GM19397 (cell line): Measurements from ENCODE around the gene PHF2.

Experiments used
- ATAC-seq: cut with Tn5 transposase; IDR thresholded peaks from one replicate; pipeline ENCODE4 v1.9.1; 2021; ENCODE audit warnings: mild to moderate bottlenecking, moderate library complexity; ENCODE audit not compliant: unreplicated experiment

PHF2 gene

DNA sequence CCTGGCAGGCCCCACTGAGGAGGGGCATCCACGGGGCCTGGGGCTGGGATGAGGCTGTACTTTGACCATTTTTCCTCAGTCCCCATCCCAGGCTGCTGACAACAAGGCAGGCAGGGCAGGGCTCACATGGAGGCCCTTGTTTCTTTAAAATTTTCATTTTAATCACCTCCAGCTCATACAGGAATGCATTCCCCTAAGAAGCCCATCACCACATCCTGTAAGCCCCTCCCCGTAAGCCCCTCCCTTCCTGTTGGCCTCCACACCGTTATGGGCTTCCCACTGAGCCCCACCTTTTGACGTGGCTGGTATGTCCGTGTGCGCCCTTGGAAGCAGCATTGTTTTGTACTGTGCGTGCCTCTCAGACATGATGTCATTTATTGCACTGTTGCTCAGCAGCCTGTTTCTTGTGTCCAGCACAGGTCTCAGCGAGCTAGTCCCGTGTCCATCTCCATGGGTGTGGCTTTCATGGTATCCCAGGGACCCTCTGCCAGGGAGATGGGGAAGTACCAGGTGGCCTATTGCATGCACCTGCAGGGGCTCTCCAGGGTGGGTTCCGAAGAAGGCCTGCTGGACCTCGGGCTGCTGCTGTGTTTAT lies 22.4 kb downstream of the PHF2 start:
- ATAC-seq = no peak

DNA sequence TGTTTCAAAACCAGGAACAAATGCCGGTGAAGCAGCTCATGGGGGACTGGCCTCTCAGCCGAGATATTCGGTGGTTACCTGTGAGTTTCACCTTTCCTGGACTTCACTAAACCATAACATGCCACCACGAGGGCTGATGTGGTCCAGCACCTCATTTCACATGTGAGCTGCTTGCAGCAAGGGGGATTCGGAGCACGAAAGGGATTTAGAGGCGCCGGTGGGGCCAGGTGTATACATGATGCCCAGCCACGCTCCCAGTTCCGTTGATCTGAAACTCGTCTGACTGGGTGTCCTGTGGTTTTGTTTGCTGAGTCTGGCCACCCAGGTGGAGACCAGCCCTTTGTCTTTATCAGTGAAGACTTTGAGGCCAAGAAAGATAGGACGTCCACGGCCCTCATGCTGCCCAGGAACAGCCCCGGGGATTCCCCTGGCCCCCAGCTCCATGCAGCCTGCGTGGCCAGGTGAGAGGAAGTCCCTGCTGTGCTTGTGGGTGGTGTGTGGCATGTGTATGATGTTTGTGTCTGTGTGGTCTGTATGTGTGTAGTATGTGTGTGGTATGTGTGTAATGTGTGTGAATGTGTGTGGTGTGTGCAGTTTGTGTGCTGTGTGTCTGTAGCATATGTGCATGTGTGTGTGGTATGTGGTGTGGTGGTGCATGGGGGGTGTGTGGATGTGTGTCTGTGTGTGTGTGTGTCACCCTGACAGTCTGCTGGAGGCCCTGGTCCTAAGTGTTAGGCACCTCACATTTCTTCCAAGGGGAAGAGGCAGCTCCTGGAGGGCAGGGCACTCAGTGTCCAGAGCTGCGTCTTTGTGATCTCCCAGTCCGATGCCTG lies 23.4 kb downstream of the PHF2 start:
- ATAC-seq = no peak

DNA sequence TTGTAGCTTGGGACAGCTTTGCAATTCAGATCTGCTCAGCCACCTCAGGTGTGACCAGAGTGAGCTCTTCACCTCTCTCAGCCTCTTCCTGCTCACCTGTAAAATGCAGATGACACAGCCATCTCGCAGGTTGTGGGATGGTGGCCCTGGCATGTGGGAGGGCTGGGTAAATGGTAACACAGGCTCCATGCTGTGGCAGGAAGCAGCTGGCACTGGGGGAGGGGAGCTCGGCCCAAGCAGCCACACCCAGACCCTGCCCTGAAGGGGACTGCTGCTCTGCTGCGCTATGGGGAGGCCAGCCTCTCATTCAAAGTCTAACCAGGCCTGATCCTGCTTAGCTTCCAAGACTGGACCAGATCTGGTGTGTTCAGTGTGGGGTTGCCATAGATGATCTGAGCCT lies 24.1 kb downstream of the PHF2 start:
- ATAC-seq = no peak

DNA sequence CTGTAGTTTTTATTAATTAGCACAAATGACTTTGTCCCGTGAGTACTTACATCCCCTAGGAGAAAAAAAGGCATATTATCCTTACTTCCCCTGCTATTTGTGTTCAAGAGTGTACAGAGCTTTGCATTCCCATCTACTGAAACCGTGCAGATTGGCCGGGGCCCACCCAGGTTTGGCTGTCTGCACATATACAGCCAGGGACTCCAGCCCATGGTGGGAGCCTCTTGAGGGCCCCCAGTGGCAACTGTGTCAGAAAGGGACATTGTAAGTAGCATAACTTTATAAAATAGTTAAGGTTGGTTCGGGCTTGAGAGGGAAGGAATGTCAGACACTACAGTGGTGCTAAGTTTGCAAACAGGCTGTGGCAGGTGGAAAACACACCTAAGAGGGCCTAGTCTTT lies 24.7 kb downstream of the PHF2 start:
- ATAC-seq = no peak

DNA sequence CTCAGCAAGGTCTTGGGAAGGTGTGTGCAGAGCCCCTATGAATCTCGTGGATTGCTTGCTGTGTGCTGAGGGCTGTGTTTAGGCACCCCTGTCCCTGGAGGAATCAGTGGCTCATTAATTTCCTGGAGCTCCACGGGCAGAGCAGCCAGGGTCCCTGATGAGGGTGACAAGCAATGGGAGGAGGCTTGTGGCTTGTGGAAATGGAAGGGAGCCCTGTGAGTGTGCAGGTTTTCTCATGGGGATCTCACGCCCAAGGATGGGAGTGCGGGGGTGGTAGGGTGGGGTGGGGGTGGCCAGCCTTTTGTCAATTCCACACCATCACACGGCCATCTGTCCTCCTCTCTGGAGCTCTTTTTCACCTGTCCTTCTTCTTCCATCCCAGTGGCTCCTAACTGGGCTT lies 25.3 kb downstream of the PHF2 start:
- ATAC-seq = no peak

DNA sequence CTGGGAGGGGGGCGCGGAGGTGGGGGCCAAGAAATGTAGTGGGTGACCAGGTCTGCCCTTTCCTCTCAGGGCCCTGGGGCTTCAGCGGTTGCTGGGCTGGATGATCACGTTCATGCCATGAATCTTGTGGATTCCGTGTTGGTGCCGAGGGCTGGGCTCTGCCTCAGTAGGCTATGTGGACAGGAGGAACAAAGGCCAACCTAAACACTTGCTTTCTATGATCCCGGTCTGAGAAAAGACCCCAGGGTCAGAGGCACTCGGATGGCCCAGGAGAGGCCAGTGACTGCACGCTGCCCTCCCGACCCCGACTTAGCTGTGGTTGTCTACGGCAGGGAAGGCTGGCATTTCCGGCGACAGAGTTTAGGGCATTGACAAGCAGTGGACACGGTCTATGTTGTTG lies 26.6 kb downstream of the PHF2 start:
- no peak for ATAC-seq

DNA sequence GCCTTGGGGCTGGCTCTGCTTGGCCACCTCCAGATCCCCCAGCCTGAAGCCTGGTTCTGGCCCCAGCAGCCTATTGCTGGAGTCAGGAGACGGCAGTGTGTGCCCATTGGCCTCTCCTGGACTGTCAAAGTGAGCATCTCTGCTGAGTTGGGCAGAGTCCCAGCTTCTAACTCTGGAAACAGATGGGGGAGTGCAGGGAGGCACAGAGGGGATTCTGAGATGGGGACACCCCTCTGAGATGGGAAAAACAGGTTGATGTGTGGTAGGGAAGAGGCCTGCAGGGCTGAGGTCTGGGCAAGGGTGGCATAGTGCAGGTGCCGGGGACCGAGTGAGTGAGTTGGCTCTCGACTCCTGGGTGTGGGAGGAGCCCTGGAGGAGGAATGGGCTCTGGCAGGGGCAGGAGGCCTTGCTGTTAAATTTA lies 27.5 kb downstream of the PHF2 start:
- no peak for ATAC-seq

DNA sequence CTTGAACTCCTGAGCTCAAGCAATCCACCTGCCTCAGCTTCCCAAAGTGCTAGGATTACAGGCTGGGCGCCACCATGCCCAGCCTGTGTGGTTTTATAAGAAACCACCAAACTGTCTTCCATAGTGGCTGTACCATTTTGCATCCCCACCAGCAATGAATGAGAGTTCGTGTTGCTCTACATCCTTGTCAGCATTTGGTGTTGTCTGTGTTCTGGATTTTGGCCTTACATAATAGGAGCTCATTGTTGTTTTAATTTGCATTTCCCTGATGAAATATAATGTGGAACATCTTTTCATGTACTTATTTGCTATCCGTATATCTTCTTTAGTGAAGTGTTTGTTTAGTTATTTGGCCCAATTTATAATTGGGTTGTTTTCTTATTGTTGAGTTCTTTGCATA lies 29.8 kb downstream of the PHF2 start:
- ATAC-seq = no peak

DNA sequence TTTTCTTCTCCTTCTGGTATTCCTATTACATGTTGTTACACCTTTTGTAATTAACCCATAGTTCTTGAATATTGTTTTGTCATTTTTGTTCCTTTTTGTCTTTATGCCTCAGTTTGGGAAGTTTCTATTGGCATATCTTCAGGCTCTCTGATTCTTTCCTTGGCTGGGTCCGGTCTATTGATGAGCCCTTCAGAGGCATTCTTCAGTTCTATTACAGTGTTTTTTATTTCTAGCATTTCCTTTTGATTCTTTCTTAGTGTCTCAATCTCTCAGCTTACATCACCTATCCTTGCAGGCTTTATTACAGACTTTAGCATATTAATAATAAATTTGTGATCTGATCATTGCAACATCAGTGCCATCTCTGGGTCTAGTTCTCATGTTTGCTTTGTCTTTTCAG lies 33.8 kb downstream of the PHF2 start:
- no peak for ATAC-seq

DNA sequence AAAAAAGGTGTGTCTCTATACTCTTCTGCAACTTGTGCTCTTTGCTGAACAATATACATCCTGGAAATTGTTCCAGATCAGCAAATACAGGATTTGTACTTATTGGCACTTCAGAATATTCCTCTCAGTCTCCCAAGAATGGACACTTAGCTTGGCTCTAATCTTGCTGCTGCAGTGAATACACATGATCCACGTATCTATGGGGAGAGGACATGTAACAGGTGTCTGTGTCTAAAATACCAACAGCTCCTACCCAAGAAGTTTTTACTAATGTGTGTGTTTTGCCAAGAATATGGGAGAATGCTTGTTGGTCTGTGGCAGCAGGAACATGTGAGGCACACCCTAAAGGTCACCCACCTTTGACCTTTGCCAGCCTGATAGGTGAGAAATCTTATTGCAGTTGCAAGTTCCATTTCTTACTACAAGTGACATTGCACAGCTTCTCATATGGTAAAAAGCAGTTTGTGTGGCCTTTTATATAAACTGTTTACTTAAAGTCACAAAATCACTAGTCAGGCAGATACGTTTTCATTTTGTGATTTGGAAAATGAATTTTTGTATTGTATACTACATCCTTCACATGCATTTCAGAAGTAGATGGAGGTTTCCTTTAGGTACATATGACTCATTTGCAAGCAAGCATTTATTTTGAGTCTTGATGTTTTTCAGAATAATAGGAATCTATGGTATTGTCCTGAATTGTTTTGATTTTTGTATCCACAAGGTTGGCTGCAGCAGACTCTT lies 35.8 kb downstream of the PHF2 start:
- no peak for ATAC-seq

DNA sequence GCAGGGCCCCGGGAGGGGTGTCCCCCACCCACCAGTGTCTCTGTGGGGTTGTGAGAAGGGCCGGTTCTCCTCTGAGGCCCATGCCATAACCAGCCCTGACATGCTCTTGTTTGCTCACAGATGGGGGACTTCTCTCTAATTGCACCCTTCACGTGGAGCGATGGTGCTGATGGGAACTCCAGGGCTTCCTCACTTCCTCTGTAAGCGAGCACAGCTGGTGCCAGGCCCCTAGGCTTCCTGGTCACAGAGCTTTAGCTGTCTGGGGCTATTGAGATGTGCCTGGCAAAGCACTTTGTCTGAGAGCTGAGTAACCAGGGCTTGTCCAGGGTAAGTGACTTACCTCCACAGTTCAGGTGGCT lies 36.4 kb downstream of the PHF2 start:
- no peak for ATAC-seq

DNA sequence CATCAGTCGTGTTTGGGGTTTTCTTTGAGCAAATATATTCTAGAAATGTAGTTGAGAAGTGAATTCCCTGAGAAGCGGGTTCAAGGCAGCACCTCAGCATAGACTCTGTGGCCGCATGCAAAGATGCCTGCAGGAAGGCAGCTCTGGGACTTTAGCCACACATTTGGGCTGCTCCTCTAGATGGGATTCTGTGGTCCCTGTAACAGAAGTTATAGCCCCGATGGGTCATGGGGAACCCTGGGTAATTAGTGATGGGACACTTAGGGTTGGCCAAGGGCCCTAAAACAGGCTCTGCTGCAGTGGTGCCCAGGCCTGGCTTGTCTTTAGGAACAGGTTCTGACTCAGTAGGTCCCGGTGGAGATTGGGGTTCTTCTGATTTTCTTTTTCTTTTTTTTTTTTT lies 36.8 kb downstream of the PHF2 start:
- ATAC-seq = no peak

DNA sequence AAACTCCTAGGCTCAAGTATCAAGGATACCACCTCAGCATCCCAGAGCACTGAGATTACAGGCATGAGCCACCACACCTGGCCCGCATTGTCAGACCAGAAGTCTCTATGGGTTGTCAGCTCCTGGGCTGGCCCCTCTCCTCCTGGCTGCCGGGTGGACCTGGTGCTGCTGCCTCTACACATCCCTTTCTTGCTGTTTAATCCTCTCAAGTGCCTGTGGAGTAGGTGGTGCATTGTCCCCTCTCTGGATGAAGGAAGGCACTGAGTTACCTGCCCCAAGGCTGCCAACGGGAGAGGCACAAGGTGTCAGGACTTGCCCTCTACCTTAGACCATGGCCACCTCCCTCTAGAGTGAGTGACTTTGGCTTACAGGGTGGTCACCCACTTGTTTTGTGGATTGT lies 37.4 kb downstream of the PHF2 start:
- no peak for ATAC-seq

DNA sequence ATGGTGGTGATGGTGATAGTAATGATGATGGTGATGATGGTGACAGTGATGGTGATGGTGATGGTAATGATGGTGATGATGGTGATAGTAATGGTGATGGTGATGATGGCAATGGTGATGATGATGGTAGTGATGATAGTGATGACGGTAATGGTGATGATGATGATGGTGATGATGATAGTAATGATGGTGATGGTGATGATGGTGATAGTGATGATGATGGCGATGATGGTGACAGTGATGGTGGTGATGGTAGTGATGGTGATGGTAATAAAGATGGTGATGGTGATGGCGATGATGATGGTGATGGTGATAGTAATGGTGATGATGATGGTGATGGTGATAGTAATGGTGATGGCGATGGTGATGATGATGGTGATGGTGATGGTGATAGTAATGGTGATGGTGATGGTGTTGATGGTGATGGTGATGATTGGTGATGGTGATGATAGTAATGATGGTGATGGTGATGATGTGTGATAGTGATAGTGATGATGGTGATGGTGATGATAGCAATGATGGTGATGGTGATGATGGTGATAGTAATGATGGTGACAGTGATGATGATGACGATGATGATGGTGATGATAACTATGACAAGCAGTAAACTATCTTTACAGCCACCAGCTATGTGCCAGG lies 38.6 kb downstream of the PHF2 start:
- no peak for ATAC-seq

DNA sequence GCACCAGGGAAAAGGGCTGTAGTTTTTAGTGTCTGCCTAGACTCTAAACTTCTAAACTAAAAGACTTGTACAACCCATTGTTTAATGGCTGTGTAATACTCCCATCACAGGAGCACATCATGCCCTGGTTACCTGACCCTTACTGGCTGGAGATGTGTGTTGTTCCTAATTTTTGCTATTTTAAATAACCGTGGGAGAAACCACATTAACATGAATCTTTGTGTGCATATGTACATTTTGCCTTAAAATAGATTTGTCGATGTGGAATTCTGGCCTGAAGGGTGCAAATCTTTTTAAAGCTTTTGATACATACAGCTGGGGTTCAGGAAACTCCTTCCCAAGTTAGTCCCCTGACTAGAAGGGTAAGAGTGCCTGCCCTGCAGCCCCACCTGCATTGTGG lies 39.7 kb downstream of the PHF2 start:
- no peak for ATAC-seq

DNA sequence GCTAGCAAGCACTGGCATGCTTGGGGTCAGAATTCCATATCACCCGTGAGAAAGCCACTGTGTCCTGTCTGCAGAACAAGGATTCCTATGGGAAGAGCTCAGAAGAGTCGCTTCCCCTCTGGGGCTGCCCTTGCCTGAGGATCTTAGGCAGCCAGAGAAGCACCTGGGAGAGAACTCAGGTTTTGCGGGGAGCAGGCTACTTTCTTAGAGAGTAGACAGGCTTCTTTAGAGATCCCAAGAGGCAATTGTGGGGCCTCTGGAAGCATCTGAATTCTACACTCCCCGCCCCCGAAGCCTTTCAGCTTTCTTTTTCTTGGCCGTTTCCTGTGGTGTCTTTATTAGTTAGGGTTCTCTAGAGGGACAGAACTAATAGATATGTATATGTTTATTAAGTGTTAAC lies 40.9 kb downstream of the PHF2 start:
- ATAC-seq = no peak

DNA sequence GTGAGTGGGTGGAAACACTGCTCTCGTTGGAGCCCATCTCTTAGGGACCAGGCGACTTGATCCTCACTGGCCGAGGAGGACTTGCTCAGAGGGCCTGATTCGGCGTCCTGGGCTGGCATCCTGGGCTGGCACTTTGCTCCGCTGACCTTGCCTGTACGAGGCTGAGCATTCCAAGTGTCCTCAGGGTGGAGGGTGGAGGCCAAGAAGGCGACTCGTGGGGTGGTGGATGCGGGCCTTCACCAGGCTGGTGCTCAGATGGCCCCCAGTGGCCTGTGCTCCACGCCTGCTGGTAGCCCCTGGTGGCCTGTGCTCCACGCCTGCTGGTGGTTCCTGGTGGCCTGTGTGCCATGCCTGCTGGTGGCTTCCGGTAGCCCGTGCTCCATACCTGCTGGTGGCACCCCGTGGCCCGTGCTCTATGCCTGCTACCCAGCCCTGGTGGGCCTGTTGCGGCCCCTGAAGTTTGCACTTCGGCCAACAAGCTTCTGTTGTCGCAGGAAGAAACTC lies 42.9 kb downstream of the PHF2 start:
- no peak for ATAC-seq

DNA sequence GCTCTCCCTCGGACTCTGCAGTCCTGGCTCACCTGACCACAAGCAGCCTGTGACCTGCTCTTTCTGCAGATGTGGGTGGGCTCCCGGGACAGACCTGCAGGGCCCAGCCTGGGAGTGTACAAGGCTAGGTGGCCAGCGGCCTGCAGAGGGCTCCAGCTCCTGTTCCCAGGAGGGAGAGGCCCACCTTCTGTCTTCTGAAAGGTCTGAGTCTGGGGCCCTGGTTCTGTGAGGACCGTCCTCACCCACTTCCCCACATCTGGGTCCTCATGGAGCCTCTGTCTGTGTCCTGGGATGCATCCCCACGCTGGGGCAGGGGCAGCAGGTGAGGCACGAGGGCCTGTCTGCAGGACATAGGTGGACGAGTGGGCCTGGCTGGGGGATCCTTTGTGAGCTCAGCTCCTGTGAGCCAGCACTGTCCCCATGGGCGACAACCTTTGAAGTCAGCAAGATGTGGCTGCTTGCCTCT lies 43.7 kb downstream of the PHF2 start:
- ATAC-seq = no peak

DNA sequence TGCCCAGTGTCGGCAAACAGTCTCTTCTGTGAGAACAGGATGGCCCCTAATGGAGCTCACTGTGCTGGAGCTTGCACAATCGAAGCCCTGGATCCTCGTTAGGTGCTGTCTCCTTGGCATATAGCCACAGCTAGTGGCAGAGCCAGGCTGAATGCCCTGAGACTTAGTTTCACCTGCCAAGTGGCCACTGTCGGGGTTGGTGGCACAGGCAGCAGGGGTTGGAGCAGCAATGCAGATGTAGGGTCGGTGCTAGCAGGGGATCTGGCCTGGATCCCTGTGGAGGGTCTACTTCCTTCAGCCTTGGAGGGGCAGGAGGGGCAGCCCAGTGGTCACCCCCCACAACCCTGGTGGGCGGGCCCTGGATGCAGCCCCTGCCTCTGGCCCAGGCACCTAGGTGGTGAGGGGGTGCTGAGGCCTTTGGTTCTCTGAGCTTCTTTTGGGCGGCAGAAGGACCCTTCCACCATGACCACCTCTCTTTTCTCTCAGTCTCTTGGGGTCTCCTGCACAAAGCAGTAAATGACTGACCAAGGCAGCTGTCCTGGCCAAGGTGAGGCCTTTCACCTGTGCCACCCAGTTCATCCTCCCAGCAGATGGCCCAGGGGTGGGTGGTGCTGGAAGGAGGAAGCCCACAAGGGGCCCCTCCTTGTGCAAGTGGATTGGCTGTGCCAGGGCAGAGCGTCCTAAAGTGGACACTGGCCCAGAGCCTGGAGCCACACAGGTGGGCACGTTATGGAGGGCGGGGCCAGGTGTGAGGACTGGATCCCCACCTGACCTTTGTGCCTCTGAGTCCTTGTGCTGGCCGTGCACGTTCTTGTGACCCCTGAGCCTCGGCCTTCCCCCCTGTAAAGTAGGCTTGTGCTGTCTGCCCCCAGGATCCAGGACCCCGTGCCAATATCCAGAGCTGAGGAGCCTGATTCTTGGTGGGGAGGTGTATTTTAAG lies 44.8 kb downstream of the PHF2 start:
- ATAC-seq = no peak

DNA sequence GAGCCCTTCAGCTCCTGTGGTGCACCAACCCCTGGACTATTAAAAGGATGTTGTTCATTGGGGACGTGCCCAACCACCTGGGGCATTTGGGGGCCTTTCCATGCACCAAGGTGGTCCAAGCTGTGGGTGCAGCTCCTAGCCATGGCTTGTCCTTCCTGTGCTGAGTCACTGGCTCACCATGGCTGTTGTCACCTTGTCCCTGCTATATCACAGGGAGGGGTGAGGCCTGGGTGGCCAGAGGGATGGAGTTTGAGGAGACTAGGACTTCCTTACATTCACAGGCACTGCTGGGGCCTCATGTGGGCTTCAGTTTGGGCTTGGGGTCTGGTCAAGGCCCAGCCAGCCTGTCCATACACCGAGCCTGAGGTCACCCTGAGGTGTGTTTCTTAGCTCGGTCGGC lies 45.5 kb downstream of the PHF2 start:
- ATAC-seq = no peak
